Measurements from ENCODE around the gene MRPS6.

MRPS6 gene

GRCh38 chr21:34135330-34135729 lies 62.0 kb downstream of the MRPS6 start:
- no peak for DNase-seq

GRCh38 chr21:34141373-34141772 lies 68.0 kb downstream of the MRPS6 start:
- DNase-seq, result no peak

GRCh38 chr21:34143685-34144182 lies 70.4 kb downstream of the MRPS6 start:
- DNase-seq, result no peak

- no peak for DNase-seq
These were observed 70.8 kb downstream of the MRPS6 start for GRCh38 chr21:34144224-34144623.

- no peak for DNase-seq
These were observed 74.5 kb downstream of the MRPS6 start for GRCh38 chr21:34147792-34148418.

GRCh38 chr21:34148419-34148804 lies 75.0 kb downstream of the MRPS6 start:
- no peak for DNase-seq

GRCh38 chr21:34148826-34149558 lies 75.6 kb downstream of the MRPS6 start:
- no peak for DNase-seq

- no peak for DNase-seq
These were observed 79.1 kb downstream of the MRPS6 start for GRCh38 chr21:34152500-34152899.

- DNase-seq, result no peak
These were observed 81.5 kb downstream of the MRPS6 start for GRCh38 chr21:34154878-34155277.

- no peak for DNase-seq
These were observed 83.6 kb downstream of the MRPS6 start for GRCh38 chr21:34156957-34157356.

GRCh38 chr21:34157521-34157920 lies 84.1 kb downstream of the MRPS6 start:
- DNase-seq, result no peak

- DNase-seq, result no peak
These were observed 85.8 kb downstream of the MRPS6 start for GRCh38 chr21:34158866-34159835.

- DNase-seq, result no peak
These were observed 93.1 kb downstream of the MRPS6 start for GRCh38 chr21:34166468-34166867.

- no peak for DNase-seq
These were observed 97.5 kb downstream of the MRPS6 start for GRCh38 chr21:34170886-34171285.

GRCh38 chr21:34174470-34174869 lies 101.1 kb downstream of the MRPS6 start:
- no peak for DNase-seq

- no peak for DNase-seq
These were observed 103.1 kb downstream of the MRPS6 start for GRCh38 chr21:34176448-34176847.

GRCh38 chr21:34177919-34178567 lies 104.7 kb downstream of the MRPS6 start:
- DNase-seq, result no peak

GRCh38 chr21:34179204-34179935 lies 106.0 kb downstream of the MRPS6 start:
- DNase-seq, result no peak

- no peak for DNase-seq
These were observed 107.0 kb downstream of the MRPS6 start for GRCh38 chr21:34180407-34180806.

- no peak for DNase-seq
These were observed 107.5 kb downstream of the MRPS6 start for GRCh38 chr21:34180826-34181359.

GRCh38 chr21:34181431-34182039 lies 108.2 kb downstream of the MRPS6 start:
- DNase-seq, result no peak
